Fibroblast of villous mesenchyme (primary cell): ENCODE results near the gene CCT5. TPM values are rescaled to one million over a fixed set of nuclear protein-coding genes. Genes with fewer than 3 reads are reported as not detected.

Source experiments
- DNase-seq: peaks from one replicate; pipeline ENCODE4 v3.0.0-alpha.2; 2010; ENCODE audit warnings: low read depth
- H3K4me3 ChIP-seq: 2 replicates; pipeline ENCODE4 v1.5.1; 2011; ENCODE audit warnings: low read depth, mild to moderate bottlenecking, low read length
- CTCF ChIP-seq: IDR thresholded peaks from 2 replicates; pipeline ENCODE4 v1.5.1; 2012; ENCODE audit warnings: low read depth, mild to moderate bottlenecking, low read length; ENCODE audit not compliant: insufficient read depth
- total RNA-seq: library from RNA; depleted of rRNA; stranded (reverse); fragments of >200 nt; gene quantifications from 2 replicates; pipeline ENCODE4 v1.2.3, GENCODE V29; 2012

Gene CCT5
- total RNA-seq, 1 donor, result 425 TPM

- no peak for DNase-seq
- no peak overlapping the region for H3K4me3 ChIP-seq
- no peak for TF ChIP-seq CTCF
Measured at GRCh38 chr5:10254686-10255085, 4.6 kb downstream of the CCT5 start.

GRCh38 chr5:10257870-10258269 lies 7.8 kb downstream of the CCT5 start:
- no peak overlapping the region for H3K4me3 ChIP-seq
- no peak for TF ChIP-seq CTCF
- no peak for DNase-seq

GRCh38 chr5:10259899-10260298 lies 9.8 kb downstream of the CCT5 start:
- no peak for TF ChIP-seq CTCF
- DNase-seq, result no peak
- H3K4me3 ChIP-seq, result no peak overlapping the region

GRCh38 chr5:10261065-10261464 lies 11.0 kb downstream of the CCT5 start:
- no peak for DNase-seq
- TF ChIP-seq CTCF, result no peak

GRCh38 chr5:10262121-10262774 lies 12.2 kb downstream of the CCT5 start:
- no peak overlapping the region for H3K4me3 ChIP-seq
- no peak for TF ChIP-seq CTCF
- DNase-seq, result no peak

More at GRCh38 chr5:10261065-10261464, 11.0 kb downstream of the CCT5 start:
- no peak overlapping the region for H3K4me3 ChIP-seq

GRCh38 chr5:10262995-10263394 lies 12.9 kb downstream of the CCT5 start:
- TF ChIP-seq CTCF, result no peak
- no peak for DNase-seq
- no peak overlapping the region for H3K4me3 ChIP-seq

- peak; percentile 83 for DNase-seq
- TF ChIP-seq CTCF, result no peak
- no peak overlapping the region for H3K4me3 ChIP-seq
Measured at GRCh38 chr5:10264604-10265003, 14.5 kb downstream of the CCT5 start.
